Gastrocnemius medialis (tissue), 4 donors: ENCODE results near the gene SAMD4A.

Experiments used
- CTCF ChIP-seq, 5 experiments: fragments of 450-650 bp in 3 of 5; fragments of 200-600 bp in 2 of 5; sonication (generic) in 2 of 5; IDR thresholded peaks in 4 of 5; conservative IDR thresholded peaks in 1 of 5; 1 replicate in 4 of 5; 2 replicates in 1 of 5; pipeline ENCODE4 v1.5.1; 2016 to 2019; ENCODE audit warnings: antibody characterized with exemption in 5 of 5, mild to moderate bottlenecking in 3 of 5, moderate library complexity in 3 of 5
- POLR2A ChIP-seq, 2 donors: fragments of 450-650 bp; IDR thresholded peaks; one replicate each; pipeline ENCODE4 v1.6.1; 2017; ENCODE audit warnings: antibody characterized with exemption in 2 of 2, mild to moderate bottlenecking in 2 of 2, moderate library complexity in 2 of 2

DNA sequence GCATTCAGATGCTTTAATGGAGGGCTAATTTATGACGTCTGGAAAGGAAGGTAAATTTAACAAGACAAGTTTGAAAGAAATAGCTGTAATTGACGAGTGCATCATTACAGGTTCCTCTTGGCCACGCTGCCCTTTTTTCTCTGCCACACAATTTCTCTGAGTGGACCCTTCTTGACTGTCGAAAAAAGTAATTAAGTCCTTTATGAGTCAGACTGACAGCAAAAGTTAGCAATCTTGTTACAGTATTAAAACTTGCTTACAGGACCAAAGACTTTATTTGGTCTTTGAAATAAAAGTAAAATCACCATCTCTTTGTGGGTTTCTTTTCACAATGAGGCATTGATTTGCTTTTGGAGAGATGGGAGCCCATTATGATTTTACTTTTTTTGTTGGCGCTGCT is 42.6 kb downstream of the SAMD4A start:
- TF ChIP-seq CTCF (IDR thresholded peaks at IDR 0.05 in 4 of 5, conservative IDR thresholded peaks at IDR 0.05 in 1 of 5) (no peak), POLR2A (IDR thresholded peaks at IDR 0.05) (no peak)
